IPS-NIHi11 (cell line): Measurements from ENCODE around the gene NFYC.
"Not testable (repeated sequence)": the region's sequence is repeated elsewhere in the genome, so short reads cannot be mapped to it uniquely, and the experiment has no call there.

Experiments used
- DNase-seq: peaks from one replicate; pipeline ENCODE4 v3.0.0; 2012; ENCODE audit warnings: mixed read lengths, low spot score

The NFYC gene

DNA sequence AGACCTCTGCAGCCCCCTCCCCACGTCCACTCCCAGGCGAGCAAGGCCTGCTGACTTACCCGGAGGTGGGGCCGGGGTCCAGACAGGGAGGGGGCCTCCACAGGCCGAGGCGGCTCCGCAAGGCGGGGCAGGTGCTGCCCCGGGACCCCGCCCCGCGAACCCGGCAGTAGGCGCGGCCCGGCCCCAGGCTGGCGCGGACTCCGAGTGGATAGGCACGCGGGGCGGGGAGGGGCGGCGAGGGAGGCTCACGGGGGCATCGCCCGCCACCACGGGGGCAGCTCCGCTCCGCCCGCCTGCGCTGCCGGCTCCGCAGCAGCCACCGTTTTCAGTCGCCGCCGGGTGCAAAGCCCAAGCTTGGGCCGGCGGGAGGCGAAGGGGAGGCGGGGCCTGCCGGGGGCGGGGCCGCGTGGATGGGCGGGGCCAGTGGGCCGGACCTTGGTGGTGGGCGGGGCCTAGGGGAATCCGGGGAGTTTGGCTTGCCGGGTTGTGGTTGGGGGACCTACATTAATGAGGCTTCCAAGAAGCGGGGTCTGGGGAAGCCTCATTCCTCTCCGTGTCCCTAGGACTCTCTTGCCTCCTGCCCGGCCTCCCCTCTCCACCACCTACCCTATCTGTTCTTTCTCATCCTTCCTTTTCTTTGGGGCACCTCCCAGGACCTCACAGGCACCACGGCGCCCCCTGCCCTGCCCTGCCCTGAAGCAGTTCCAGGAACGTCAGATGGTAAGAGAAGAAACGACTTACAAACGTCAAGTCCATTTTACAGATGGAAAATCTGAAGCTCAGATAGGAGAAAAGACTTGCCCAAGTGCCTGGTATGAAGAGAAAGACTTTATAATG is 26.0 kb upstream of the NFYC start, which contains the start of gene RIMS3:
Gene RIMS3 (minus strand): TSS at position 348 of the 837 bp plus-strand sequence. CDS start 23,757 bp downstream, outside the sequence.
- peak; percentile 96 for DNase-seq

GRCh38 chr1:40668769-40669525 is 22.6 kb upstream of the NFYC start:
- peak; percentile 83 for DNase-seq

- DNase-seq: no peak
These were observed 18.1 kb upstream of the NFYC start for GRCh38 chr1:40673452-40673851.

GRCh38 chr1:40676501-40676900 is 15.0 kb upstream of the NFYC start:
- no peak for DNase-seq

DNA sequence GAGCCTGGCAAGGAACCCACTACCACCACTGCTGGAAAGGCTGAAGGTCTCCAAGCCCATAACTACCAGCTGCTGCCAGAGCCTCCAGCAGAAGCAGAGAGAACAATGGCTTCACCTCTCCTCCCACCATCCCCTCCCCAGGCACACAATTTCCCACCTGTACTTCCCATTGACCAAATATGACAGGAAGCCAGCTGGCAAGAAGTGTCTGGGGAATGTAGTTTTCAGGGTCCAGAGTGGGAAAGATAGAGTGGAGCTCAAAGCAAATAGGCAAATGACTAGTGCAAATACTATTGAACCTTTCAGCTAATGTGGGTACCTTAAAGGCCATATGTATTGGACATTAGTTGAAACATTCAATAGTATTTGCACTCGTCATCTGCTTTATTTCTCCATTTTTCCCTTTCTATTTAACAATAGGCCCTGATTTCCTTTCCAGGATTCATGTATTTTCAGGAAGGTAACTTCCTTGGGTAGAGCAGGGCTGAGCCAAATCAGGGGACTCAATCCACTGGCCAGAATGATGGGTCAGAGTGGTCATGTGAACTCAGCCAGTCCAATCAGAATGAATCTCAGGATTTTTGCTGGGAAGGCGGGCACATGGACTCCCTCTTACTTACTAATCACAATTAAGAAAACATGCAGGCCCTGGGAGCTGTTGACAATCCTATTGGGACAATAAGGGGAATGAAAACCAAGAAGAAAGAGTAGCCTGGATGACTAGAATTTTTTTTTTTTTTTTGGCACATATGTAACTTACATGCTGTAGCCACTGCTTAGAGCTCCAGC is 12.1 kb upstream of the NFYC start:
- DNase-seq: no peak

- no peak for DNase-seq
These were observed 6.8 kb upstream of the NFYC start for GRCh38 chr1:40684669-40685068.

GRCh38 chr1:40687059-40687458 is 4.4 kb upstream of the NFYC start:
- DNase-seq: no peak

GRCh38 chr1:40687661-40688060 is 3.8 kb upstream of the NFYC start:
- DNase-seq: no peak

GRCh38 chr1:40689737-40690136 is 1.8 kb upstream of the NFYC start:
- DNase-seq: no peak

GRCh38 chr1:40690771-40691537 is 550 bp upstream of the NFYC start:
- DNase-seq: no peak

DNA sequence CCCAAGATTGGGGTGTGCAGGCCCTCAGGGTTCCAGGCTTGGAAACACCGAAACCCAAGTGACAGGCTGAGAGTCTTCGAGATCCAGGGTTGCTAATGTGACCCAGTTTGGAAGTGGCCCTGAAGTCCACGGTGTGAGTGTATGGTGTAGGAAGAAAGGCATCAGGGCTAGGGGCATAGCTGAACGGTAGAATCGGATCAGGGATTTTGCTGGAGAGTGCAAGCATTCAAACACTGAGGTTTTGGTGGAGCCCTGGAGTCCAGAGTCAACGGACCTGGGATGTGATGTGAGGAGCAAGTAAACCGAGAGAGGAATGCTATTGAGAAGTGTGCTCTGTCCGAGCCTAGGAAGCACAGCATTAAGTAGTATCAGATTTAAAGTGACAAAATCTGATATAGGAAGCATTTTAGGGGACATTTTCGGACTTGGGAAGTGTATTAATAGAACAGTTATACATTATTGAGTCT is 958 bp downstream of the NFYC start:
- DNase-seq: no peak

GRCh38 chr1:40693425-40693824 is 1.9 kb downstream of the NFYC start:
- DNase-seq: no peak

DNA sequence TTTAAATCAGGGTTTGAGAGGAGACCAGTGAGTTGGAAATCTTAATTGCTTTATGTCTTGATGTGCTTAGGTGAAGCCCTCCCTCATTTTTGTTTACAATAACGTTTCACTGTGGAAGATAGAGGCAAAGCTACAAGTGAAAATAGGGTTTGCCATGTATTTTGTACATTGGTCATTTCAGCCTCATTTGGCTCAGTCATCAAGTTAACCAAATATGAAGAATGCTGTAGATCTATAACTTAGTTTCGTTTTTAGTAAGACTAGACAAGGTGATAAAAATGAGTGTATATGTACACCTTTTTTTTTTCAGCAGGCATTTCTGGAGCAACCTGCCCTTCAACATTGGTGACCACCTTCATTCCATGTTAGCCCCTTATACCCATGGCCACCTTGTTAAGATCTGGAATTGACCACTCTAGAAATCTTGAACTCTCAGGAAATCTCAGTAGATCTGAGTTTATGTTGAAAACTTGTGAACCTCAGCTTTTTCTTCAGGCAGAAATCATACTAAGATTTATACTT is 2.9 kb downstream of the NFYC start:
- no peak for DNase-seq

GRCh38 chr1:40696294-40696693 is 4.8 kb downstream of the NFYC start:
- no peak for DNase-seq

GRCh38 chr1:40697436-40697835 is 5.9 kb downstream of the NFYC start:
- DNase-seq: no peak

DNA sequence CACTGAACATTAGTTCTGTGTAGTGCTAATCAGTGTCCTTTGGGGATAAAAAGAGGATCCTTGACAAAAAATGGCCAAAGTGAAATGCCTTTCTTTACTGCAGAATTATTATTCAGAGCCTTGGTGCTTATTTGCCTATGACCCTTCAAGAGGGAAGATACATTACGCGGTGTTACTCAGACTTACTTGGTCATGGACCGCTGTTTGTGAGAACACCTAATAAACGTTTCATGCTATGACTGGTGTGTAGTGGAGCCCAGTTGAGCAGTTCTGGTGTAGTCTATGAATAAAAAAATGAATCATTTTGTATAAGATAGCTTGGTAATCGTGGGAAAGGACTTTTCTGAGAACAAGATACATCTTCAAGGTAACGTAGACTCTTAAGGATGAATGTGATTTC is 8.3 kb downstream of the NFYC start:
- DNase-seq: no peak

- DNase-seq: no peak
These were observed 10.2 kb downstream of the NFYC start for GRCh38 chr1:40701684-40702083.

DNA sequence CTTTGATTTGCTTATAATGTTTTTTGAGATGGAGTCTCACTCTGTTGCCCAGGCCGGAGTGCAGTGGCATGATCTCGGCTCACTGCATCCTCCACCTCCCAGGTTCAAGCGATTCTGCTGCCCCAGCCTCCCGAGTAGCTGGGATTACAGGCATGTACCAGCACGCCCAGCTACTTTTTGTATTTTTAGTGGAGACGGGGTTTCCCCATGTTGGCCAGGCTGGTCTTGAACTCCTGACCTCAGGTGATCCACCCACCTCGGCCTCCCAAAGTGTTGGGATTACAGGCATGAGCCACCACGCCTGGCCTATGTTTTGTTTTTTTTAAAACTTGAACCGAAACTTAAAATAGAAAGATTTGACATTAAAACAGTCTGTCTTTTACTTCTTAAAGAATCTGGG is 11.3 kb downstream of the NFYC start:
- not testable (repeated sequence) for DNase-seq

DNA sequence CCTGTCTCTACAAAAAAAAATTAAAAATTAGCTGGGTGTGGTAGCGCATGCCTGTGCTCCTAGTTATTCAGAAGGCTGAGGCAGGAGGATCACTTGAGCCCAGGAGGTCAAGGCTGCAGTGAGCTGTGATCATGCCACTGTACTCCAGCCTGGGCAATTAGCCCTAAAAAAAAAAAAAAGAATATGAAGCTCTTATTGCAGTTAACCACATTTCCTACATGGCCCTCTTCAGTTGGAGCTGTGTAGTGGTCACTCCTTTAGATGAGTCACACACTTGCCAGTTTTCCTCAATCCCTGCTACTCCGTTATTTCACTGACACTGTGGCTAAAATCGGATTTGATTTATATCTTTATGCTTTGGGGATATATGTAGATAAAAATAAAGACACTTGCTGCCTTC is 11.8 kb downstream of the NFYC start:
- no peak for DNase-seq

DNA sequence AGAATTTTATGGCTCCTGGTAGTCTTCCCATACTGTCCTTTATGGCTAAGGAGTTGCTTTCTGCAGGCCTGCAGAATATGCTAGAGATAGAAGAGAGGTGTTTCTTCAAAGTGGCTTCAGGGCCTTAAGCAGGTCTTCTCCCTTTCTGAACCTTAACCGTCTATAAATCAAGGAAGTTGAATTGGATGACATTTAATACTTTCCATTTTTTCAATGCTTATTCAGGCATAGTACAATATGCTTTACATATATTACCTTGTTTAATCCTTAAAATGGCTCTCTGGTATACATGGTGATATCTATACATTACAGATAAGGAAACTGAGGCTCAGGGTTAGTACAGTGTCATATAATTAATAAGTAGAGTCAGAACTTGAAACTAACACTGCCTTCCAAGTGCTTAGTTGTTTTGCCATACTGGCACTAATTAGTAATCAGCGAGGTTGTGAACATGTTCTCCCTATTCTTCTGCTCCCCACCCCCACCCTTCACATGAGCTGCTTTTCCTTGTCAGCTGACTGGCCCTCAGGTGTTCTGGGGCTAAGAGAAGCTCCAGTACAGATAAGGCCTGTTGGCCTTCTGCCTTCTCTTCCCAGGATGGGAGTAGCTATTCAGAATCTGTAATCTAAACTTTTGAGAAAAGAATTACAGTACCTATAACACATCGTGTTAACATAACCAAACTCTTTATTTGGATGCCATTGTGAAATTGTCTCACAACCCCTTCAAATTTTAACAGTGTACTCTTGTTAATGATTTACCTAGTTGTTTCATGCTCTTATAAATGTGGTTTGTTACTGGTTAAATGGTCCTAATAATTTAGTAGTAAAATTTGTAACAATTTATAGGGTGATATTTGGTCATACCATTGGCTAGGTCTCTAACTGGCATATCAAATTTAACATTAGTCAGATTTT is 13.6 kb downstream of the NFYC start:
- no peak for DNase-seq
